ENCODE data around the gene CLDN1.

- no peak for TF ChIP-seq CTCF (IDR thresholded peaks at IDR 0.05)
- no peak for TF ChIP-seq EP300 (IDR thresholded peaks at IDR 0.05)
These were observed 15.1 kb upstream of the CLDN1 start for GRCh38 chr3:190337301-190337700.
